Inflammatory macrophage treated with lipopolysaccharide for 1 hour (primary cell): ENCODE measurements around the gene CAPN14.

Experiments used
- DNase-seq, 2 donors: peaks; one replicate each; pipeline ENCODE4 v3.0.0-alpha.2; 2020 to 2022

CAPN14 gene

GRCh38 chr2:31217465-31218200 is at the start of gene CAPN14:
Gene CAPN14, minus strand, starts transcription at chr2:31217515. Its CDS starts 12,068 bp downstream, at chr2:31205447.
- no peak for DNase-seq

- DNase-seq: no peak
Measured at GRCh38 chr2:31266804-31267203, 49.5 kb upstream of the CAPN14 start.

GRCh38 chr2:31265234-31265633 is 47.9 kb upstream of the CAPN14 start:
- no peak for DNase-seq

DNA sequence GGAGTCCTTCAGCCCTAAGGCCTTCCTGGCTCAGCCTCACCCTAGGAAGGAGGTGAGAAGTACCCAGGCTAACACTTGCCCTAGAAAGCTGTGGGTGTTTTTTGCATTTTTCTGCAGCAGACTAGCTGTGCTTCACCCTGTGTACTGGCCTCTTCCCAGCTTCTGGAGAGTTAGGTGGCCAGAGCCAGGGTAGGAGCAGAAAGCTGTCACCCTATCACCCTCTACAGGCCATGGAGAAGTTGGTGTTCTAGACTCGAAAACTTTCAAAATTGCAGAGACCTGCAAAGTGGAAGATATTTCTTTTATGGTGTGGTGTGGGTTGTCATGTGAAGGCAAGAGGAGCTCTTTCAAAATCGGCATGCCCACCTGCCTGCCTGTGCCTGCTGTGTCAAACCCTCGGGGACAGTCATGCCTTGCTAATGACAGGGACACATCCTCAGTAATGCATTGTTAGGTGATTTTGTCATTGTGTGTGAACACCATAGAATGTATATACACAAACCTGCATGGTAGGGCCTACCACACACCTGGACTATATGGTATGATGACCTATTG is 46.4 kb upstream of the CAPN14 start:
- DNase-seq: no peak

DNA sequence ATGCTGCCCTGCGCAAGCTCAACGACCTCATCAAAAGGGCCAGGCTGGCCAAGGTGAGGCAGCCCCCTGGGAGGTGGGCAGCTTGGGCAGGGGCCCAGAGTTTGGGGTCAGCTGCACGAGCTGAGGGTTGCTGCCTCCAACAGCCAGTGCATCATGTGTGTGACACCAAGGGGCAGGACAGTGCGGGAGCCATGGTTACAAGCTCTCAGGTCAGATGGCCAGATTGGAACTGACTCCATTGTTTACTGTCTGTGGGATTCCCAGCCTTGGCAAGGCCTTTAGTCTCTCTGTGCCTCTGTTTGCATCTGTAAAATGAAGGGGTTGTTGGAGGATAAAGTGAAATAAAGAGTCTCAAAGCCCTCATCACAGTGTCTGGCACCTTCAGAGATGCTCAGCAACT is 43.6 kb upstream of the CAPN14 start:
- no peak for DNase-seq

GRCh38 chr2:31259075-31259474 is 41.8 kb upstream of the CAPN14 start:
- no peak for DNase-seq

- no peak for DNase-seq
Measured at GRCh38 chr2:31258351-31258750, 41.0 kb upstream of the CAPN14 start.

DNA sequence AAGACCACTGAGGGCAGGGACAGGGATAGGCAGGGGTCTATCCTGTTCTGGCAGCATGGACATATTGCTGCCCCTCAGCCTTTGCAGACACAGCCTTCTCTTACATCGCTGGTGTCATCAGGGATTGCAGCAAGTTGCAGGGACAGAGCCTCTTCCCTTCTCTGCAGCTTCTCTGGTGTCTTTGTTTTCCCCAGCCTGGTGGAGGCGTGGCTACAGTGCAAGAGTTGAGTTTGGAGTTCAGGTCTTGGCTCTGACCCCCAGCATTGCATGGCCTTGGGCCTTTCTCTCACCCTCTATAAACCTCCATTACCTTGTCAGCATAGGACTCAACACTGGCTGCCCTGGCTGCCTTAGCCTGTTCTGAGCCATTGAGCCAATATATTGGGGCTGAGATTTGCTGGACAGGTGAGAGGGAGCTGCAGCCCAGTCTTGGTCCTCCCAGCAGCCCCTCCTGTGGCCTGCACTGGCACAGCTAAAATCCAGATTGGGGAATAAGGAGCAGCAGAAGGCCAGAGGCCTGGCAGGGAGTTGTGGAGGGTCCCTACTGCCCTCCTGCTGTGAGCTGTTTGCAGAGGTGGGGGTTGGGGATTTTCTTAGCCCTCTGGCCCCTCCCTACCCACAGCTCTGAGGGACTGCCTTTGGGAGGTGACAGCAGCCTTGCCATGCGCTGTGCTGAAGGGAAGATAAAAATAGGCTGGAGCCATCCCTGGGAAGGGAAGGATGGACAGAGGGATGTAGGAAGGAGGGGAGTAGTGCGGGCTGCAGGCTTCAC is 39.5 kb upstream of the CAPN14 start:
- no peak for DNase-seq

DNA sequence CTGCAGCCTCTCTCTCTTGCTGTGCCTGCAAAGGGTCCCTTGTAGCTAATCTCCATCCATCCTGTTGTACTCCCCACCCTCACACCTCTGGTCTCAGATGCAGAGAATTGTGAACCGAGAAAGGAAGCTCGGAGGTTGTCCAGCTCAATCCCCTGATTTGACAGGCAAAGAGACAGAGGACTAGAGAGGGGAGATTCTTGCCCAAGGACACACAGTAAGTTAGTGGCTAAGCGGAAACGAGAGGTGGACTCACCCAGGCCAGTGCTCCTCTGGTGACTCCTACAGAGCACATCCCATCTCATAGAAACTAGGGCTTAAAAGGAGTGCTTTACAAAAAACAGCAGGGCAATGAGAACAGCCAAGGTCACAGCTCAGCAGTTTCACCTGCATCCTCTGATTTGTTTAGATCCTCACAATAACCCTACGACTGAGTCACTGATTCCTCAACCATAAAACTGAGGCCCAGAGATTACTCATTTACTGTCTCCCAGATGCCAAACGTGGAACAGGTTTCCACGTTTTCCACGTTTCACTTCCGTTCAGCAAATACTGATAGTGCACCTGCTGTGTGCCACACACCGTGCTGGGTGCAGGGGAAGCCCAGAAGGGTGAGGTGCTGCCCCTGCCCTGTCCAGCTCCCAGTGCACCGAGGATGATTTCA is 38.7 kb upstream of the CAPN14 start:
- DNase-seq: no peak

GRCh38 chr2:31254237-31255203 is 37.2 kb upstream of the CAPN14 start:
- DNase-seq: no peak

GRCh38 chr2:31253356-31254131 is 36.2 kb upstream of the CAPN14 start:
- no peak for DNase-seq

- DNase-seq: no peak
Measured at GRCh38 chr2:31251851-31252250, 34.5 kb upstream of the CAPN14 start.

DNA sequence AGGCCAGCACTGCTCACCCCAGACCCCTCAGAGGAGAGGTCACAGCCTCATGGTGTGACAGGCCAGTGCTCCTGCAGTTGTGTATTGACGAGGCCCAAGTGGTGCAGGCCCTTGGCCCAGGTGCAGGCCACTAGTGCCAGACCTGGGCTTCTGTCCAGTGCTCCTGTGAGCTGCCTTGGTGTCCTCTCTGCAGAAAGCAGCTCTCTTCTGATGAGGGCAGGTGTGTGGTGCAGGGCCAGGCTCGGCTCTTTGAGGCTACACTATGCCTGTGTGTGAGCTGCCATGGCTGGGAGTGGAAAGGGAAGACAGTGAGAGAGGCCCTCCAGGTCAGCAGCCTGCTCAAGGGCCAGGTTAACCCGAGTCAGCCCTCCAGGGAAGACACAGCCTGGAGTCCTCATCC is 33.7 kb upstream of the CAPN14 start:
- DNase-seq: no peak

- no peak for DNase-seq
Measured at GRCh38 chr2:31249009-31249690, 31.8 kb upstream of the CAPN14 start.

DNA sequence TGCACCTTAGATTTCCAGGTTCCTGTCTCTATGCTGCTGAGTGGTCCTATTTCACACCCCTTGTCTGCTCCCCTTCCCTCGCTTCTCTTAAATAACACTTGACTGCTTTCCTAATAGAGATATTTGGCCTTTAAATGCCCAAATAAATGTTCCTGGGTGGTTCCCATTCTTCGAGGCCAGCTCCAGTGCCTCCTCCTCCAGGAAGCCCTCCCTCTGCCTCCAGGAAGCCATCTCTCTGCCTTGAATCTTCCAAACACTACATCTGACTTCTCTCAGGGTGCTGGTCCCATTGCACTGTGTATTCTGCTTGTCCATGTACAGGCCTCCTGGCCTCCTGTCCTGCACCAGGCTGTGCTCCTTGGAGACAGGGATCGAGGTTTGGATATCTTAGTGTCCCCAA is 30.8 kb upstream of the CAPN14 start:
- no peak for DNase-seq

DNA sequence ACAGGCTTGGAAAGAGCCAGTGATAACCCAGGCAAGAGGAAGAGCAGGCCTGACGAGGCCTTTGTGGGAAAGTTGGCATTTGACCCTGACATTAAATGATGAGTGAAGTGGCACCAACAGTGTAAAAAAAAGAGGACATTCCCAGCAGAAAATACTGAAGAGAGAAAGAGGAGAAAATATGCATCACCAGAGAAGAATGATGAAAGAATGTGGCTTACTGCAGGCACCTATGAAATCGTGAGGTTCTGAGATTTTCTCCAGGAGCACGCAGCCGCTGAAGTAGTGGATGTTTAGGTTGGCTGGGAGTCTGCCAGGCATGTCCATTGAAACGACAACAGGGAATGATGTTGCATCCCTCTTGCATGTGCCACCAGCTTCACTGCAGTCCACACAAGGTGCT is 30.4 kb upstream of the CAPN14 start:
- no peak for DNase-seq

- DNase-seq: no peak
Measured at GRCh38 chr2:31246184-31246852, 29.0 kb upstream of the CAPN14 start.

- no peak for DNase-seq
Measured at GRCh38 chr2:31244101-31244500, 26.8 kb upstream of the CAPN14 start.

- DNase-seq: no peak
Measured at GRCh38 chr2:31243053-31243452, 25.7 kb upstream of the CAPN14 start.

DNA sequence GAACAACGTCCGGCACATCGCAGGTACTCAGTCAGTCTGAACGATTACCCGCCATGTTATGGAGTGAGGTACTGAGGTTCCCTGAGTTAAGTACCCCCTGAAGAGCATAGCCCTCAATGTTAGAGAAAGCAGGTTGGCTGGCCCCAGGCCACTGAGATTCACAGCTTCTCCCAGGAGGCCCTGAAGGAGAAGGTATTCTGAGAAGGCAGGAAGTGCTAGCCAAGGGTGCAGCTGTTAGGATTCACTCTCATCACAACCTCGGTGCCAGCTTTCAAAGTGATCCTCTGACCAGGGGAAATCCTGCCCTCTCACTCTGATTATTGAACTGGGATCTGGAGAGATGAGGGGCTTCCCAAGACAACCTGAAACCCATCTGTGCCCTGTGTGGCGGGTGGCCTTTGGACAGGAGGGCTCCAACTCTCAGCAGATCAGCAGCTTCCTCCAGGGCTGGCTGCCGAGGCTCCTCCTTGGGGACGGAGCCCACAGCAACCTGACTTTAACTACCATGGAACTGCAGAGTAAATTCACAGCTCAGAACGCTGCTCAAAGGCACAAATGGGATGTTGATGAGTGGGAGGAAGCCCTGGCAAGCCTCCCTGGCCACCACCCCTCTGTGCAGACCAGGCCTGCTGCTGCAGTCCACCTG is 24.4 kb upstream of the CAPN14 start:
- DNase-seq: no peak
